GM18868 (cell line): ENCODE measurements around the gene CRP.
"Not testable (repeated sequence)": the region's sequence is repeated elsewhere in the genome, so short reads cannot be mapped to it uniquely, and the experiment has no call there.

ENCODE experiments used
- ATAC-seq: cut with Tn5 transposase; IDR thresholded peaks from one replicate; pipeline ENCODE4 v1.9.1; 2021; ENCODE audit warnings: mild to moderate bottlenecking, moderate library complexity; ENCODE audit not compliant: unreplicated experiment

Gene CRP

GRCh38 chr1:159714529-159714928 is at the start of gene CRP:
Gene CRP, minus strand, starts transcription at chr1:159714589. Its CDS starts 104 bp downstream, at chr1:159714485.
- ATAC-seq: no peak

GRCh38 chr1:159763686-159764085 is 49.3 kb upstream of the CRP start:
- ATAC-seq: no peak

GRCh38 chr1:159756397-159756796 is 42.0 kb upstream of the CRP start:
- ATAC-seq: no peak

- ATAC-seq: no peak
Measured at GRCh38 chr1:159755451-159756007, 41.1 kb upstream of the CRP start.

- ATAC-seq: no peak
Measured at GRCh38 chr1:159753386-159753785, 39.0 kb upstream of the CRP start.

GRCh38 chr1:159752135-159752580 is 37.8 kb upstream of the CRP start:
- no peak for ATAC-seq

- no peak for ATAC-seq
Measured at GRCh38 chr1:159751031-159751430, 36.6 kb upstream of the CRP start.

- no peak for ATAC-seq
Measured at GRCh38 chr1:159750621-159751020, 36.2 kb upstream of the CRP start.

- ATAC-seq: no peak
Measured at GRCh38 chr1:159749630-159750029, 35.2 kb upstream of the CRP start.

GRCh38 chr1:159748370-159748769 is 34.0 kb upstream of the CRP start:
- no peak for ATAC-seq

GRCh38 chr1:159746666-159747065 is 32.3 kb upstream of the CRP start:
- ATAC-seq: no peak

GRCh38 chr1:159743651-159744410 is 29.4 kb upstream of the CRP start:
- no peak for ATAC-seq

- no peak for ATAC-seq
Measured at GRCh38 chr1:159737238-159737916, 23.0 kb upstream of the CRP start.

GRCh38 chr1:159723188-159723587 is 8.8 kb upstream of the CRP start:
- not testable (repeated sequence) for ATAC-seq

GRCh38 chr1:159719990-159720389 is 5.6 kb upstream of the CRP start:
- ATAC-seq: no peak

GRCh38 chr1:159715855-159716254 is 1.5 kb upstream of the CRP start:
- no peak for ATAC-seq

GRCh38 chr1:159712080-159712479 is 2.3 kb downstream of the CRP start:
- no peak for ATAC-seq

- ATAC-seq: no peak
Measured at GRCh38 chr1:159707472-159708260, 6.7 kb downstream of the CRP start.

GRCh38 chr1:159705904-159706256 is 8.5 kb downstream of the CRP start:
- no peak for ATAC-seq

- no peak for ATAC-seq
Measured at GRCh38 chr1:159705251-159705903, 9.0 kb downstream of the CRP start.

GRCh38 chr1:159704481-159704880 is 9.9 kb downstream of the CRP start:
- no peak for ATAC-seq
